Natural killer cell (primary cell): ENCODE results near the gene FAF1. TPM values are rescaled to one million over a fixed set of nuclear protein-coding genes. Genes with fewer than 3 reads are reported as not detected.

Experiments used
- ATAC-seq, 3 donors: fragments of 150-1000 bp in 2 of 3; fragments of 200-7000 bp in 1 of 3; cut with Tn5 transposase; 1 replicate in 1 of 3; 2 replicates in 2 of 3; pipeline ENCODE4 v1.10.0; 2021; ENCODE audit warnings: mild to moderate bottlenecking in 2 of 3, moderate library complexity in 2 of 3
- DNase-seq, 2 donors: peaks; one replicate each; pipeline versions ENCODE4 v3.0.0 to v3.0.0-alpha.2; 2013 to 2021; ENCODE audit warnings: mixed read lengths in 1 of 2
- H3K27ac ChIP-seq: one replicate; pipeline ENCODE4 v1.5.1; 2013; ENCODE audit warnings: mild to moderate bottlenecking, low read length
- H3K27me3 ChIP-seq: one replicate; pipeline ENCODE4 v1.6.1; 2013; ENCODE audit warnings: low read length; ENCODE audit not compliant: control insufficient read depth, insufficient read depth
- H3K36me3 ChIP-seq: one replicate; pipeline ENCODE4 v1.6.1; 2013; ENCODE audit warnings: low read length; ENCODE audit not compliant: control insufficient read depth, insufficient read depth
- H3K4me1 ChIP-seq: one replicate; pipeline ENCODE4 v1.6.1; 2013; ENCODE audit warnings: low read length; ENCODE audit not compliant: control insufficient read depth, insufficient read depth
- H3K4me3 ChIP-seq: one replicate; pipeline ENCODE4 v1.5.1; 2013; ENCODE audit warnings: low read length
- H3K9me3 ChIP-seq: one replicate; pipeline ENCODE4 v1.6.1; 2013; ENCODE audit warnings: low read length; ENCODE audit not compliant: control insufficient read depth, insufficient read depth
- H3K27ac Mint-ChIP-seq, 2 donors: one replicate each; pipeline ENCODE4 v1.8.0; 2022; ENCODE audit warnings: mild to moderate bottlenecking in 2 of 2, mixed read lengths in 2 of 2, moderate library complexity in 1 of 2
- H3K27me3 Mint-ChIP-seq, 2 donors: one replicate each; pipeline ENCODE4 v1.8.0; 2022; ENCODE audit warnings: low read depth in 2 of 2, mixed read lengths in 2 of 2
- H3K36me3 Mint-ChIP-seq: one replicate; pipeline ENCODE4 v1.8.0; 2022; ENCODE audit warnings: mixed read lengths
- H3K4me1 Mint-ChIP-seq, 2 donors: one replicate each; pipeline ENCODE4 v1.8.0; 2022; ENCODE audit warnings: mixed read lengths in 2 of 2
- H3K4me3 Mint-ChIP-seq: one replicate; pipeline ENCODE4 v1.8.0; 2022; ENCODE audit warnings: mild to moderate bottlenecking, moderate library complexity, mixed read lengths
- H3K9me3 Mint-ChIP-seq, 2 donors: one replicate each; pipeline ENCODE4 v1.8.0; 2022; ENCODE audit warnings: mixed read lengths in 2 of 2
- CTCF ChIP-seq: fragments of 200-600 bp; IDR thresholded peaks from one replicate; pipeline ENCODE4 v1.8.0; 2022; ENCODE audit warnings: antibody characterized with exemption
- WGBS: methylation state at CpG from one replicate; pipeline ENCODE4 v1.1.7; 2013; ENCODE audit warnings: missing lambda C conversion rate; ENCODE audit not compliant: insufficient coverage; 5-methylcytosine and 5-hydroxymethylcytosine counted together
- intact Hi-C: fragments of 100-400 bp; cut with micrococcal nuclease; formaldehyde crosslinking; loops from one replicate; pipeline ENCODE4 v1.14.2; 2022
- total RNA-seq, 4 donors: library from RNA; stranded (reverse); fragments of 120-200 nt in 1 of 4; gene quantifications; one replicate each; pipeline versions ENCODE4 v1.2.3 to v1.2.4, GENCODE V29; 2013 to 2022

Gene FAF1
- total RNA-seq, 3 donors from 2014 or later (not counting 1 experiment from before 2014, with no cell fraction given), result 56.8 to 59.7 (median 57.2) TPM

- 93% methylated on average over 5 of the region's 7 CpGs for WGBS
- no peaks in the 10 kb centered on the region for H3K27me3 Mint-ChIP-seq
Observed at GRCh38 chr1:50570066-50570468, 390.0 kb downstream of the FAF1 start.

GRCh38 chr1:50568782-50569181 lies 391.3 kb downstream of the FAF1 start:
- H3K4me1 ChIP-seq, result no peaks in the 10 kb centered on the region
- no peaks in the 10 kb centered on the region for H3K9me3 ChIP-seq
- no peak for ATAC-seq
- Mint-ChIP-seq H3K4me3 (no peak overlapping the region), H3K9me3 (no peaks in the 10 kb centered on the region), H3K27me3 (no peaks in the 10 kb centered on the region), H3K36me3 (peaks cover 6% of the 10 kb centered on the region), H3K4me1 (no peaks in the 10 kb centered on the region), H3K27ac (no peak overlapping the region)
- no peak for TF ChIP-seq CTCF
- DNase-seq, result no peak
- H3K36me3 ChIP-seq, result peaks cover 15% of the 10 kb centered on the region
- H3K27me3 ChIP-seq, result no peaks in the 10 kb centered on the region
- WGBS, result 100% methylated on average over 1 of the region's 1 CpG
- no peak overlapping the region for H3K27ac ChIP-seq
- no peak overlapping the region for H3K4me3 ChIP-seq
- intact Hi-C loops, result no loop called here

More at GRCh38 chr1:50570066-50570468, 390.0 kb downstream of the FAF1 start:
- DNase-seq (no peak), ATAC-seq (no peak)
- H3K36me3 Mint-ChIP-seq, result peaks cover 6% of the 10 kb centered on the region
- Histone ChIP-seq H3K4me3 (no peak overlapping the region), H3K4me1 (no peaks in the 10 kb centered on the region), H3K27me3 (no peaks in the 10 kb centered on the region), H3K9me3 (no peaks in the 10 kb centered on the region), H3K36me3 (peaks cover 12% of the 10 kb centered on the region), H3K27ac (no peak overlapping the region)
- H3K27ac Mint-ChIP-seq, result no peak overlapping the region
- H3K4me1 Mint-ChIP-seq, result no peaks in the 10 kb centered on the region
- TF ChIP-seq CTCF, result no peak
- H3K4me3 Mint-ChIP-seq, result no peak overlapping the region
- intact Hi-C loops, result no loop called here
- H3K9me3 Mint-ChIP-seq, result no peaks in the 10 kb centered on the region

- no peak overlapping the region for H3K4me3 Mint-ChIP-seq
- H3K4me1 ChIP-seq, result no peaks in the 10 kb centered on the region
- no CpG with 5 or more reads among the region's 2 CpGs for WGBS
- H3K36me3 Mint-ChIP-seq, result peaks cover 16% of the 10 kb centered on the region
- peaks cover 17% of the 10 kb centered on the region for H3K36me3 ChIP-seq
- no peaks in the 10 kb centered on the region for H3K9me3 ChIP-seq
- no peak overlapping the region for H3K4me3 ChIP-seq
- H3K4me1 Mint-ChIP-seq, result no peaks in the 10 kb centered on the region
- H3K27me3 ChIP-seq, result no peaks in the 10 kb centered on the region
- TF ChIP-seq CTCF, result no peak
- DNase-seq (no peak), ATAC-seq (no peak)
- no peaks in the 10 kb centered on the region for H3K9me3 Mint-ChIP-seq
- H3K27ac ChIP-seq, result no peak overlapping the region
- no peaks in the 10 kb centered on the region for H3K27me3 Mint-ChIP-seq
- intact Hi-C loops, result no loop called here
- no peak overlapping the region for H3K27ac Mint-ChIP-seq
Observed at GRCh38 chr1:50566405-50566804, 393.7 kb downstream of the FAF1 start.

- intact Hi-C loops, result no loop called here
- H3K27ac Mint-ChIP-seq, result no peak overlapping the region
- no peaks in the 10 kb centered on the region for H3K9me3 ChIP-seq
- H3K36me3 ChIP-seq, result peaks cover 27% of the 10 kb centered on the region
- H3K27ac ChIP-seq, result no peak overlapping the region
- 50% methylated on average over 1 of the region's 1 CpG for WGBS
- H3K27me3 Mint-ChIP-seq, result no peaks in the 10 kb centered on the region
- peaks cover 24% of the 10 kb centered on the region for H3K36me3 Mint-ChIP-seq
- H3K4me3 ChIP-seq, result no peak overlapping the region
- ATAC-seq (no peak), DNase-seq (no peak)
- no peak overlapping the region for H3K4me3 Mint-ChIP-seq
- no peaks in the 10 kb centered on the region for H3K4me1 ChIP-seq
- TF ChIP-seq CTCF, result no peak
- no peaks in the 10 kb centered on the region for H3K9me3 Mint-ChIP-seq
- no peaks in the 10 kb centered on the region for H3K27me3 ChIP-seq
- no peaks in the 10 kb centered on the region for H3K4me1 Mint-ChIP-seq
Observed at GRCh38 chr1:50564417-50564816, 395.6 kb downstream of the FAF1 start.
